HCT116 (cell line): ENCODE results near the gene HIVEP3. TPM values are rescaled to one million over a fixed set of nuclear protein-coding genes. Genes with fewer than 3 reads are reported as not detected.

Experiments
- ATAC-seq: fragments of 200-7000 bp; cut with Tn5 transposase; 2 replicates; pipeline ENCODE4 v1.9.1; 2020; ENCODE audit warnings: mild to moderate bottlenecking, moderate library complexity
- BruUV-seq: library from RNA; stranded (reverse); fragments of 400-500 nt; replicated peaks from 2 replicates; lab custom pipeline; 2021; lab: Mats Ljungman, UMichigan
- CTCF ChIA-PET: fragments of 300-600 bp; sonication (Branson Sonifier 250); formaldehyde crosslinking; loops from one replicate; lab custom pipeline; 2021; ENCODE audit warnings: antibody characterized with exemption; lab: Charles Lee
- POLR2A ChIA-PET: fragments of 300-600, 350-600 bp; sonication (Branson Sonifier 250); formaldehyde crosslinking; loops from one replicate; lab custom pipeline; 2021; ENCODE audit warnings: antibody characterized with exemption; lab: Charles Lee
- RAD21 ChIA-PET, 2 experiments: fragments of 300-600 bp; sonication (Branson Sonifier 250); formaldehyde crosslinking; loops; one replicate each; lab custom pipeline; 2023; ENCODE audit warnings: low total read pairs in 2 of 2; ENCODE audit not compliant: uncharacterized antibody in 2 of 2, unreplicated experiment in 2 of 2, low non-redundant PET in 1 of 2; lab: Charles Lee
- DNase-seq: peaks from one replicate; pipeline ENCODE4 v3.0.0-alpha.2; 2010; ENCODE audit warnings: low read depth, low spot score
- H2AFZ ChIP-seq: fragments of 200-600 bp; shearing (Covaris generic), sonication (generic); 2 replicates; pipeline ENCODE4 v1.6.1; 2017; ENCODE audit warnings: low read depth, mixed run types, mixed read lengths, antibody characterized with exemption, low read length; ENCODE audit not compliant: poor library complexity, severe bottlenecking
- H3K27ac ChIP-seq: 2 replicates; pipeline ENCODE4 v1.5.1; 2012; ENCODE audit warnings: low read depth, low read length
- H3K27me3 ChIP-seq: fragments of 200-600 bp; sonication (generic); 2 replicates; pipeline ENCODE4 v1.6.1; 2016; ENCODE audit warnings: mixed run types, low read length, mixed read lengths; ENCODE audit not compliant: insufficient read depth
- H3K36me3 ChIP-seq, 2 experiments: fragments of 200-500 bp in 1 of 2; fragments of 200-600 bp in 1 of 2; sonication (Bioruptor generic) in 1 of 2; sonication (generic) in 1 of 2; 2 replicates each; pipeline versions ENCODE4 v1.5.1 to v1.6.1; 2014 to 2016; ENCODE audit warnings: low read length in 2 of 2, inconsistent platforms in 1 of 2, mixed read lengths in 1 of 2, mixed run types in 1 of 2; ENCODE audit not compliant: insufficient read depth in 2 of 2, control insufficient read depth in 1 of 2
- H3K4me1 ChIP-seq, 2 experiments: fragments of 200-600 bp in 1 of 2; sonication (generic) in 1 of 2; 2 replicates each; pipeline versions ENCODE4 v1.5.1 to v1.6.1; 2012 to 2017; ENCODE audit warnings: low read length in 2 of 2, inconsistent platforms in 1 of 2, mild to moderate bottlenecking in 1 of 2, mixed read lengths in 1 of 2, mixed run types in 1 of 2, moderate library complexity in 1 of 2; ENCODE audit not compliant: insufficient read depth in 2 of 2, control insufficient read depth in 1 of 2
- H3K4me2 ChIP-seq: fragments of 200-600 bp; sonication (generic); 2 replicates; pipeline ENCODE4 v1.6.1; 2017; ENCODE audit warnings: mixed run types, low read length, mixed read lengths
- H3K4me3 ChIP-seq, 2 experiments: fragments of 200-600 bp in 1 of 2; sonication (generic) in 1 of 2; replicated peaks in 1 of 2; 2 replicates each; pipeline ENCODE4 v1.5.1; 2011 to 2016; ENCODE audit warnings: low read length in 2 of 2, control low read depth in 1 of 2, low read depth in 1 of 2, mild to moderate bottlenecking in 1 of 2, mixed read lengths in 1 of 2, mixed run types in 1 of 2
- H3K79me2 ChIP-seq: fragments of 200-600 bp; sonication (generic); 2 replicates; pipeline ENCODE4 v1.6.1; 2017; ENCODE audit warnings: mild to moderate bottlenecking, mixed run types, low read length, moderate library complexity, mixed read lengths; ENCODE audit not compliant: insufficient read depth
- H3K9ac ChIP-seq: fragments of 200-600 bp; sonication (generic); 2 replicates; pipeline ENCODE4 v1.6.1; 2016; ENCODE audit warnings: low read length, mixed read lengths
- H3K9me2 ChIP-seq: fragments of 200-600 bp; sonication (generic), shearing (Covaris generic); 2 replicates; pipeline ENCODE4 v1.6.1; 2017; ENCODE audit warnings: mixed run types, mild to moderate bottlenecking, moderate library complexity; ENCODE audit not compliant: insufficient read depth
- H3K9me3 ChIP-seq, 2 experiments: fragments of 200-500 bp in 1 of 2; fragments of 200-600 bp in 1 of 2; sonication (Bioruptor generic) in 1 of 2; sonication (generic) in 1 of 2; 2 replicates each; pipeline ENCODE4 v1.6.1; 2014 to 2017; ENCODE audit warnings: low read length in 2 of 2, mixed read lengths in 2 of 2, inconsistent platforms in 1 of 2, low read depth in 1 of 2, mild to moderate bottlenecking in 1 of 2, mixed run types in 1 of 2, moderate library complexity in 1 of 2; ENCODE audit not compliant: control insufficient read depth in 1 of 2, insufficient read depth in 1 of 2
- H4K20me1 ChIP-seq: fragments of 200-600 bp; sonication (generic), shearing (Covaris generic); 2 replicates; pipeline ENCODE4 v1.6.1; 2017; ENCODE audit warnings: mixed run types, mild to moderate bottlenecking, moderate library complexity; ENCODE audit not compliant: insufficient read depth
- CBX3 ChIP-seq: IDR thresholded peaks from 2 replicates; pipeline ENCODE4 v1.6.1; 2012; ENCODE audit warnings: low read depth
- EGR1 ChIP-seq: IDR thresholded peaks from 2 replicates; pipeline ENCODE4 v1.6.1; 2012; ENCODE audit warnings: low read depth
- ELF1 ChIP-seq: IDR thresholded peaks from 2 replicates; pipeline ENCODE4 v1.6.1; 2012; ENCODE audit warnings: low read depth, borderline replicate concordance
- EZH2 ChIP-seq: fragments of 200-600 bp; sonication (generic); IDR thresholded peaks from 2 replicates; pipeline ENCODE4 v1.6.1; 2017; ENCODE audit warnings: antibody characterized with exemption, mixed run types
- EZH2phosphoT487 ChIP-seq: fragments of 200-600 bp; IDR thresholded peaks from 2 replicates; pipeline ENCODE4 v1.6.1; 2018; ENCODE audit warnings: antibody characterized with exemption, borderline replicate concordance
- FOSL1 ChIP-seq: IDR thresholded peaks from 2 replicates; pipeline ENCODE4 v1.6.1; 2012; ENCODE audit warnings: low read depth
- JUND ChIP-seq: IDR thresholded peaks from 2 replicates; pipeline ENCODE4 v1.6.1; 2012
- MAX ChIP-seq: IDR thresholded peaks from 2 replicates; pipeline ENCODE4 v1.6.1; 2012
- POLR2A ChIP-seq: IDR thresholded peaks from 2 replicates; pipeline ENCODE4 v1.7.0; 2011; ENCODE audit warnings: borderline replicate concordance; ENCODE audit not compliant: insufficient read depth, insufficient read length; ENCODE audit errors: extremely low read depth
- POLR2AphosphoS5 ChIP-seq: IDR thresholded peaks from 2 replicates; pipeline ENCODE4 v1.6.1; 2011; ENCODE audit warnings: mild to moderate bottlenecking, low read depth, low read length, moderate library complexity
- RAD21 ChIP-seq: IDR thresholded peaks from 2 replicates; pipeline ENCODE4 v1.6.1; 2012; ENCODE audit warnings: low read depth, mild to moderate bottlenecking
- REST ChIP-seq: IDR thresholded peaks from 2 replicates; pipeline ENCODE4 v1.6.1; 2012; ENCODE audit warnings: low read depth
- SP1 ChIP-seq: IDR thresholded peaks from 2 replicates; pipeline ENCODE4 v1.6.1; 2012; ENCODE audit warnings: low read depth
- TCF7L2 ChIP-seq: IDR thresholded peaks from 2 replicates; pipeline ENCODE4 v1.7.0; 2011; ENCODE audit warnings: borderline replicate concordance, inconsistent platforms; ENCODE audit not compliant: insufficient read depth, insufficient read length; ENCODE audit errors: extremely low read depth
- YY1 ChIP-seq: IDR thresholded peaks from 2 replicates; pipeline ENCODE4 v1.6.1; 2011; ENCODE audit warnings: low read length, low read depth, moderate library complexity, mild to moderate bottlenecking; ENCODE audit not compliant: insufficient replicate concordance; ENCODE audit errors: extremely low read depth
- ZFX ChIP-seq: fragments of 450-650 bp; IDR thresholded peaks from 2 replicates; pipeline ENCODE4 v1.6.1; 2017
- intact Hi-C: fragments of 100-400 bp; cut with micrococcal nuclease; formaldehyde crosslinking; loops from 2 replicates; pipeline ENCODE4 v1.10.0; 2022
- total RNA-seq: library from RNA; stranded (reverse); gene quantifications from one replicate; pipeline ENCODE4 v1.2.1, GENCODE V29; 2021; ENCODE audit not compliant: unreplicated experiment
- TF ChIP-seq, protein P1 (sequence below), 3 experiments: fragments of 200-600 bp in 1 of 3; sonication (generic) in 1 of 3; IDR thresholded peaks in 2 of 3; conservative IDR thresholded peaks in 1 of 3; 2 replicates each; pipeline ENCODE4 v1.5.1; 2012 to 2017; ENCODE audit warnings: low read depth in 2 of 3, low read length in 2 of 3, antibody characterized with exemption in 1 of 3, borderline replicate concordance in 1 of 3, control low read depth in 1 of 3, mild to moderate bottlenecking in 1 of 3, mixed read lengths in 1 of 3, mixed run types in 1 of 3, moderate library complexity in 1 of 3; ENCODE audit not compliant: insufficient read depth in 1 of 3
- TF ChIP-seq, protein P2 (sequence below): IDR thresholded peaks from 2 replicates; pipeline ENCODE4 v1.6.1; 2011; ENCODE audit warnings: mild to moderate bottlenecking, low read length, moderate library complexity; ENCODE audit not compliant: insufficient replicate concordance; ENCODE audit errors: extremely low read depth

HIVEP3 gene
- total RNA-seq, 1 experiment from 2014 or later, result 7.1 TPM

- TF ChIP-seq MAX (no peak), EGR1 (no peak), EZH2 (no peak), ELF1 (no peak), CBX3 (no peak), SP1 (no peak), FOSL1 (no peak), EZH2phosphoT487 (no peak), ZFX (no peak), TCF7L2 (no peak), JUND (no peak), POLR2A (no peak), RAD21 (no peak), REST (no peak), YY1 (no peak), POLR2AphosphoS5 (no peak)
- TF ChIP-seq, protein P1, sequence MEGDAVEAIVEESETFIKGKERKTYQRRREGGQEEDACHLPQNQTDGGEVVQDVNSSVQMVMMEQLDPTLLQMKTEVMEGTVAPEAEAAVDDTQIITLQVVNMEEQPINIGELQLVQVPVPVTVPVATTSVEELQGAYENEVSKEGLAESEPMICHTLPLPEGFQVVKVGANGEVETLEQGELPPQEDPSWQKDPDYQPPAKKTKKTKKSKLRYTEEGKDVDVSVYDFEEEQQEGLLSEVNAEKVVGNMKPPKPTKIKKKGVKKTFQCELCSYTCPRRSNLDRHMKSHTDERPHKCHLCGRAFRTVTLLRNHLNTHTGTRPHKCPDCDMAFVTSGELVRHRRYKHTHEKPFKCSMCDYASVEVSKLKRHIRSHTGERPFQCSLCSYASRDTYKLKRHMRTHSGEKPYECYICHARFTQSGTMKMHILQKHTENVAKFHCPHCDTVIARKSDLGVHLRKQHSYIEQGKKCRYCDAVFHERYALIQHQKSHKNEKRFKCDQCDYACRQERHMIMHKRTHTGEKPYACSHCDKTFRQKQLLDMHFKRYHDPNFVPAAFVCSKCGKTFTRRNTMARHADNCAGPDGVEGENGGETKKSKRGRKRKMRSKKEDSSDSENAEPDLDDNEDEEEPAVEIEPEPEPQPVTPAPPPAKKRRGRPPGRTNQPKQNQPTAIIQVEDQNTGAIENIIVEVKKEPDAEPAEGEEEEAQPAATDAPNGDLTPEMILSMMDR (IDR thresholded peaks at IDR 0.05 in 2 of 3, conservative IDR thresholded peaks at IDR 0.05 in 1 of 3; ENCODE audit: borderline replicate concordance in 1 of 3, insufficient read depth in 1 of 3, low read depth in 2 of 3, low read length in 2 of 3), result no peak
- TF ChIP-seq, protein P2, sequence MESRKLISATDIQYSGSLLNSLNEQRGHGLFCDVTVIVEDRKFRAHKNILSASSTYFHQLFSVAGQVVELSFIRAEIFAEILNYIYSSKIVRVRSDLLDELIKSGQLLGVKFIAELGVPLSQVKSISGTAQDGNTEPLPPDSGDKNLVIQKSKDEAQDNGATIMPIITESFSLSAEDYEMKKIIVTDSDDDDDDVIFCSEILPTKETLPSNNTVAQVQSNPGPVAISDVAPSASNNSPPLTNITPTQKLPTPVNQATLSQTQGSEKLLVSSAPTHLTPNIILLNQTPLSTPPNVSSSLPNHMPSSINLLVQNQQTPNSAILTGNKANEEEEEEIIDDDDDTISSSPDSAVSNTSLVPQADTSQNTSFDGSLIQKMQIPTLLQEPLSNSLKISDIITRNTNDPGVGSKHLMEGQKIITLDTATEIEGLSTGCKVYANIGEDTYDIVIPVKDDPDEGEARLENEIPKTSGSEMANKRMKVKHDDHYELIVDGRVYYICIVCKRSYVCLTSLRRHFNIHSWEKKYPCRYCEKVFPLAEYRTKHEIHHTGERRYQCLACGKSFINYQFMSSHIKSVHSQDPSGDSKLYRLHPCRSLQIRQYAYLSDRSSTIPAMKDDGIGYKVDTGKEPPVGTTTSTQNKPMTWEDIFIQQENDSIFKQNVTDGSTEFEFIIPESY, result no peak
- TF ChIP-seq, all 23 proteins: peak for 0
- H3K9me2 ChIP-seq, result no peaks in the 10 kb centered on the region
- ChIA-PET CTCF (interaction anchor here (1.6 kb wide), 1 partner anchor 217 kb away, joined by 4 read pairs; no protein-coding TSS in a partner anchor), POLR2A (no interaction called here), RAD21 (no interaction called here)
- intact Hi-C loops, result no loop called here
- no peaks in the 10 kb centered on the region for H3K9me3 ChIP-seq
- H3K9ac ChIP-seq, result no peak overlapping the region
- H3K4me3 ChIP-seq, result no peak overlapping the region
- H3K79me2 ChIP-seq, result no peaks in the 10 kb centered on the region
- ATAC-seq (no peak), DNase-seq (no peak)
- no peaks in the 10 kb centered on the region for H3K27me3 ChIP-seq
- no peaks in the 10 kb centered on the region for H3K36me3 ChIP-seq
- H3K4me2 ChIP-seq, result no peak overlapping the region
- H3K4me1 ChIP-seq, result peaks cover 0 to 4% of the 10 kb centered on the region in 2 experiments; a peak in 2 of 4 replicates
- BruUV-seq, result no TSS peak
- no peak overlapping the region for H2AFZ ChIP-seq
- no peaks in the 10 kb centered on the region for H4K20me1 ChIP-seq
- H3K27ac ChIP-seq, result no peak overlapping the region
These were observed 128.4 kb downstream of the HIVEP3 start for GRCh38 chr1:41790351-41790750.
